IPS-18a (cell line): ENCODE results near the gene SLC2A9.

Source experiments
- H3K27ac ChIP-seq: one replicate; pipeline ENCODE4 v1.5.1; 2013; ENCODE audit warnings: low read length
- H3K27me3 ChIP-seq: one replicate; pipeline ENCODE4 v1.6.1; 2013; ENCODE audit warnings: mild to moderate bottlenecking, low read length; ENCODE audit not compliant: control insufficient read depth, insufficient read depth
- H3K36me3 ChIP-seq: one replicate; pipeline ENCODE4 v1.6.1; 2013; ENCODE audit warnings: low read depth, low read length; ENCODE audit not compliant: control insufficient read depth
- H3K4me1 ChIP-seq: one replicate; pipeline ENCODE4 v1.6.1; 2013; ENCODE audit warnings: low read depth, low read length; ENCODE audit not compliant: control insufficient read depth
- H3K4me3 ChIP-seq: one replicate; pipeline ENCODE4 v1.5.1; 2013; ENCODE audit warnings: low read length
- H3K9ac ChIP-seq: one replicate; pipeline ENCODE4 v1.6.1; 2013; ENCODE audit warnings: mild to moderate bottlenecking, low read length, moderate library complexity
- H3K9me3 ChIP-seq: one replicate; pipeline ENCODE4 v1.6.1; 2013; ENCODE audit warnings: low read depth, low read length; ENCODE audit not compliant: control insufficient read depth

Gene SLC2A9

DNA sequence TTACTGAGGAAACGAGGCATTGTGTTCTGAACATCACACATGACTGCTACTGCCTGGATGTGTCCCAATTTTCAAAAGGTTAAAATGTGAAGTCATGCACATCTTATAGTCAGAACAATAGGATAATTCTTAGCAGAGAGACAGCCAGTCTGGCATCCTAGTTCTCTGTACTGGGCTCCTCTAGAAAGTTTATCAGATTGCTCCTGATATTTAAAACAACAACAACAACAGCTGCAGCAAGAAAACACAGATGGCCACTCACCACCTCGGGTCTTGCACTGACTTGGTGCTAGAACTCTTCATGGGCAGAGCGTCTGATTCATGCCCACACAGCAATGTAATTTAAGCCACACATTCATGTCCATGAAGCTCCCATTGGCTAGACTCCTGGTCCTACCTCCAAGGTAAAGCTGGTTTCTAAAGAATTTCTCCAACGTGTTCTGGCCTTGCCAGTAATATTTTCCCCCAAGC lies 33.3 kb upstream of the SLC2A9 start:
- H3K4me1 ChIP-seq = peaks cover 13% of the 10 kb centered on the region
- H3K27ac ChIP-seq = no peak overlapping the region
- H3K9me3 ChIP-seq = no peaks in the 10 kb centered on the region
- no peak overlapping the region for H3K4me3 ChIP-seq
- no peak overlapping the region for H3K9ac ChIP-seq
- no peaks in the 10 kb centered on the region for H3K36me3 ChIP-seq
- no peaks in the 10 kb centered on the region for H3K27me3 ChIP-seq

DNA sequence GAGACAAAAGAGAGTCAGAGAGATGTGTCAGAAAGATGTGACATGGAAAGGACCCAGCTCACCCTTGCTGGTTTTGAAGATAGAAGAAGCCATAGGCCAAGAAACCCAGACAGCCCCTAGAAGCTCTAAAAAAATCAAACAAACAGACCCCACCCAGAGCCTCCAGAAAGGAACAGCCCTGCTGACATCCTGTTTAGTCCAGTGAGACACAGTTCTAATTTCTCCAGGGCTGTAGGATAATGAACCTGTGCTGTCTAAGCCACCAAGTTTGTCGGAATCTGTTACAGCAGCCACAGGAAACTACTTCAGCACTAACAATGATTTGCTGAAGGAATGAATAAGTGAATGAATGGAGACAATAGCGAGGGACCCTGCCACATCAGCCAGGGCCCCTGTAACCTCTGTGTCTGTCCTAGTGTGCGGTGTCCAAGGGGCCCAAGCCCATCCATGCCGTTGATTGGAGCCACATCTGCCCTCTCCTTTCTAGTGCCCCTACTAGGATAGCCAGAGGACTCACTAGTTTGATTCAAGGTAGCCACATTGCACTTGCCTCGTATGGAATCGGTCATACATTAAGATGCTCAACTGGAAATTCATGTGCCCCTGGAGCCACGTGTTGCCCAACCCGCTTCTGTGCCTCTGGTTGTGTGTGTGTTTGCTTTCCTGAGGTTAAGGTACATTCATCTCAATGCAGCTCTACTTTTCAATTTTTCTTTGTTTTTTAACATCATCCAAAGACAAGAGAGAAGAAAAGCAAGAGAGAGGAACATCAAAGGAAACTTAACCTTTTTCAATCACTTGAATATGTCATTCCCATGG lies 32.5 kb upstream of the SLC2A9 start:
- Histone ChIP-seq H3K4me1 (peaks cover 16% of the 10 kb centered on the region), H3K4me3 (no peak overlapping the region), H3K27me3 (no peaks in the 10 kb centered on the region), H3K27ac (no peak overlapping the region), H3K9ac (no peak overlapping the region), H3K9me3 (no peaks in the 10 kb centered on the region), H3K36me3 (no peaks in the 10 kb centered on the region)

DNA sequence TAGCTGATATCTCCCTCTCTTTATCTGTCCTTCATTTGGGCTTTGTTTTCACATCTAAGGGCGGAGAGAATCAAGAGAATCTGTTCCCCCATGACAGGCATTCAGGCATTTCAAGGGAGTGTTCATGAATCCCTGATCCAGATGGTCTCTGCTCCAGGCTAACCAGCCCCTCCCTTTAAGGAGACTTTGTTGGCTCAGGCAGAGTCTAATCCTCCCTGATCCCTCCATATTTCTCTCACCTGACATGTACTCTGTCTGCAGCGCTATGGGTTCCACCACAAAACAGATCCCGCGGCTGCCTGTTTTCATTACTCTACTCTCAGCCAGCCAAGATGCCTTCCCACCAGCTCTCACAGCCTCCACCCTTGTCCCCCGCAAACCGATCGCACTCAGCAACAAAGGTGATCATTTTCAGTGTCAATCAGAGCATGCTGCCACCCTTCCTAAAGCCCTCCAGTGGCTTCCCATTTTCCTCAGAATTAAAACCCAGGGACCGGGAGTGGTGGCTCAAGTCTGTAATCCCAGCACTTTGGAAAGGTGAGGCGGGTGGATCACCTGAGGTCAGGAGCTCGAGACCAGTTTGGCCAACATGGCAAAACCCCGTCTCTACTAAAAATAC lies 30.3 kb upstream of the SLC2A9 start:
- Histone ChIP-seq H3K27ac (no peak overlapping the region), H3K4me3 (no peak overlapping the region), H3K9ac (no peak overlapping the region), H3K4me1 (peaks cover 16% of the 10 kb centered on the region), H3K9me3 (no peaks in the 10 kb centered on the region), H3K27me3 (no peaks in the 10 kb centered on the region), H3K36me3 (no peaks in the 10 kb centered on the region)

DNA sequence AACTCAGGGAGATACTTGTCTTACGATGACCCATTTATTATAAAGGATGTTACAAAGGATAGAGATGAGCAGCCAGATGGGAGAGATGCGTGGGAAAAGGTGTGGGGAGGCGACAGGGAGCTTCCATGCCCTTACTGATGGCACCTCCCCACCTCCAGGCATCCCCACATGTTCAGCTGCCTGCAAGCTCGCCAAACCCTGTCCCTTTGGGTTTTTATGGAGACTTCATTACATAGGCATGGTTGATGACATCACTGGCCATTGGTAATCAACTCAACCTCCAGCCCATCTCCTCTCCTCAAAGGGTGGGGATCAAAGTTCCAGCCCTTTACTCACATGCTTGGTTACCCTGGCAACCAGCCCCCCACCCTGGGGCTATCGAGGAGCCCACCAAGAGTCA lies 29.4 kb upstream of the SLC2A9 start:
- Histone ChIP-seq H3K9me3 (no peaks in the 10 kb centered on the region), H3K4me3 (no peak overlapping the region), H3K36me3 (no peaks in the 10 kb centered on the region), H3K27me3 (no peaks in the 10 kb centered on the region), H3K27ac (no peak overlapping the region), H3K4me1 (peaks cover 16% of the 10 kb centered on the region), H3K9ac (no peak overlapping the region)

DNA sequence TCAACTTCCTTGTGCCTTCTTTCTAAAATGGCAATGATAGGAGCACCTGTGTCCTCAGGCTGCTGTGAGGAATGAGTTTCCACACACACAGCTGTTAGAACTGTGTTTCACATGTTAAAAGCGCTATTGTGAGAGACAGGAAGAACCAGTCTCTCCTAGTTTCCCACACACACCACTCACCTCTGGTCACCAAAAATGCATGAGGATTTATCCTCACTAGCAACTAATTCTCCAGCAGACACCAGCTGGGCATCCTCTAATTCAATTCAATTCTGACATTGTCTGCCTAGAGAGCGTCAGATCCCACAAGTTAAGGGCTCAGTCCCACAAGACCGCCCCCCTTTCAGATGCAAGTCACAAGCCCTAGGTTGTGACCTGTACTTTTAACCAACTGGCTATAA lies 29.0 kb upstream of the SLC2A9 start:
- H3K4me3 ChIP-seq = no peak overlapping the region
- no peaks in the 10 kb centered on the region for H3K9me3 ChIP-seq
- no peak overlapping the region for H3K9ac ChIP-seq
- no peaks in the 10 kb centered on the region for H3K36me3 ChIP-seq
- H3K27ac ChIP-seq = no peak overlapping the region
- peaks cover 16% of the 10 kb centered on the region for H3K4me1 ChIP-seq
- no peaks in the 10 kb centered on the region for H3K27me3 ChIP-seq

DNA sequence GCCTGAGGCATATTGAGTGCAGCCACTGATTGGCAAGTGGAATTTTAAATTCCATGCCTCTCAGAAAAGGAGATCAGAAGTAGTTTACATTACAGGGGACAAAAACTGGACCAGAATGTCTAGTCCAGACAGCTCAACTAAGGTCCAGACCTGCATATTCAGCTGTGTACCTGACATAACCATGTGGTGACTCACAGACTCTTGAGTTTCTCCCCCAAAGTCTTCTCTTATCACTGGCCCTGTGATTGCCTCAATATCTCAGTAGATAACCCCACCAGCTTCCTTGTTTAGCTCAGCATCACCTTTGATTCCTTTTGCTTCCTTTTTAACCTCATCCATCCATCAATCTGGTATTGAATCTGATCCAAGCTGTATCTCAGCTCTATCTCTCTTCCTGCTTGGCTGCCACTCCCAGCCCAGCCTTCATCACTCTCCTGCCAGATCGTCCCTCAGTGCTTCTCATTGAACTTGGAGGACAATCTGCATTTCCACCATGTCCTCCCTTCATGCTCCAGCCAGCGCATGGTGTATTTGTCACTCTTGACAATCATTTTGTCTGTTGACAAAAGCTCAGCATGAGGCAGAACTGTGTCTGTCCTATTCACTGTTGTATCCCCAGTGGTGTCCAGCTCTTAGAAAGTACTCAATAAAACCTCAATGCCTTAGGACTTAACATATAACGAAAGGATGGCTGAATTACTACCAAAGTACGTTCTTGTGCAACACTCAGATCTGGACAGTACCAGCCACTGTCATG lies 27.8 kb upstream of the SLC2A9 start:
- peaks cover 16% of the 10 kb centered on the region for H3K4me1 ChIP-seq
- H3K9me3 ChIP-seq = no peaks in the 10 kb centered on the region
- no peak overlapping the region for H3K27ac ChIP-seq
- H3K9ac ChIP-seq = no peak overlapping the region
- H3K4me3 ChIP-seq = no peak overlapping the region
- H3K27me3 ChIP-seq = no peaks in the 10 kb centered on the region
- H3K36me3 ChIP-seq = no peaks in the 10 kb centered on the region

DNA sequence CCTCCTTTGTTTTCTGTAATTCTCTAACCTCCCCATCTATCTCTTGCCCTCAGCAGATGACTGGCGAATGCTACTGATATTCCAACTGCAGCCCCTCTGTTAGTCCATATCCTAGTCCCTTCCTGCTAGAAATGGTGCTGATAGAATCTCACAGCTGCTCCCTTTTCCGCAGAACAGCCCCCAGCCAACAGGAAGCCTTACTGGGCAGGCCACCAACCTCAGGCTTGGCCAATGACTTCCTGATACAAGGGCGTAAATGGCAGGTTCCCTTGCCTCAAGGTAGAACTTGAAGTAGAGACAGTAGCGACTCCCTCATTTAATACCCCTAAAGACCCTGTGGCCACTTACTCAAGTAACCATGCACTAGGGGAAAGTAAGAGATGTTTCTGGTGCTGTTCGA lies 26.7 kb upstream of the SLC2A9 start:
- Histone ChIP-seq H3K9me3 (no peaks in the 10 kb centered on the region), H3K27ac (no peak overlapping the region), H3K27me3 (no peaks in the 10 kb centered on the region), H3K9ac (no peak overlapping the region), H3K36me3 (no peaks in the 10 kb centered on the region), H3K4me1 (peaks cover 16% of the 10 kb centered on the region), H3K4me3 (no peak overlapping the region)

DNA sequence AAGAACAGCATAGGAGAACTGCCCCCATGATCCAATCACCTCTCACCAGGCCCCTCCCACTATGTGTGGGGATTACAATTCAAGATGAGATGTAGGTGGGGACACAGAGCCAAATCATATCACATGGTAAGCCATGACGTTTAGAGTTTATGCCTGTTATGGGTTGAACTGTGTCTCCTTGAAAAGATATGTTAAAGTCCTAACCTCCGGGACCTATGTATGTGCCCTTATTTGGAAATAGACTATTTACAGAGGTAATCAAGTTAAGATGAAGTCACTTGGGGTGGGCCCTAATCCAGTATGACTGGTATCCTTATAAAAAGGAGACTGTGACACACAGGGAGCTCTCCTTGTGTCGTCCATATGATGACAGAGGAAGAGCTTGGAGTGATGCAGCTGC lies 25.2 kb upstream of the SLC2A9 start:
- no peaks in the 10 kb centered on the region for H3K36me3 ChIP-seq
- no peaks in the 10 kb centered on the region for H3K27me3 ChIP-seq
- no peaks in the 10 kb centered on the region for H3K9me3 ChIP-seq
- H3K4me1 ChIP-seq = peaks cover 16% of the 10 kb centered on the region
- no peak overlapping the region for H3K9ac ChIP-seq
- H3K27ac ChIP-seq = no peak overlapping the region
- no peak overlapping the region for H3K4me3 ChIP-seq

DNA sequence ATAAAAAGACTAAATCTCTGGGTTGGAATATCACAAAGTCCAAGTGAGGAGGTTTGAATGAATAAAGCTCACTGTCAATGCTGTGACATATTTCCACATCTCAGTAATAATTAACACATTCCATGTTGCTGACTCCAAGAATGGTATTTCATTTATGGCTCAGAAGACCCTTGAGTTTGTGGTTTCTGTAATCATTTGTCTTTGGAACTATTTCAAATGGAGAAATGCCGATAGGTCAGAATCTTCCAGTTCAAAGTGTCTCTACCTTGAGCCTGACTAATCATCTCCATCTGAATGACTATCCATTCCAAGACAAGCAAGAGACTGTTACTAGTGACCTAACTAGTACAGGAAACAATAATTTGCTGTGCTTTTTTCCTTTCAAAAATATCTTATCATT lies 24.2 kb upstream of the SLC2A9 start:
- H3K36me3 ChIP-seq = no peaks in the 10 kb centered on the region
- peaks cover 12% of the 10 kb centered on the region for H3K4me1 ChIP-seq
- no peak overlapping the region for H3K4me3 ChIP-seq
- H3K27me3 ChIP-seq = no peaks in the 10 kb centered on the region
- H3K27ac ChIP-seq = no peak overlapping the region
- no peak overlapping the region for H3K9ac ChIP-seq
- no peaks in the 10 kb centered on the region for H3K9me3 ChIP-seq

DNA sequence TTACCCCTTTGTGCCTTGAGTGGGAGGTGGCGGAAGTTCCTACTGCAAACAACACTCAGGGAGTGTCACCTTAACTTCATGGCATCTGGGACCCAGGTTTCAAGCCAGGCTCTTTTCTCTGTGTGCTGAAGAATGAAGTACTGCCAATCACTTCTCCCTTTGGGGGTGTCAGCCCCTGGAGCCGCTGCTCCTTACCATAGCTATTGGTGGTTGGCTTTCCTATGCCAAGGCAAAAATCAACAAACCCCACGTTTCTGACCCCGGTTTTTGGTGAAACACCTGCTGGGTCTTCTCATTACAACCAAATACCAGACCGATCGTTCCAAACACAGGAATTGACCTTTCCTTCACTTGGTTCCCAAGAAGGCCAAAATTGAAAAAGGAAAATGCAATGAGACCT lies 19.7 kb upstream of the SLC2A9 start:
- Histone ChIP-seq H3K9me3 (no peaks in the 10 kb centered on the region), H3K9ac (no peak overlapping the region), H3K27me3 (no peaks in the 10 kb centered on the region), H3K36me3 (no peaks in the 10 kb centered on the region), H3K27ac (no peak overlapping the region), H3K4me3 (no peak overlapping the region), H3K4me1 (no peaks in the 10 kb centered on the region)

DNA sequence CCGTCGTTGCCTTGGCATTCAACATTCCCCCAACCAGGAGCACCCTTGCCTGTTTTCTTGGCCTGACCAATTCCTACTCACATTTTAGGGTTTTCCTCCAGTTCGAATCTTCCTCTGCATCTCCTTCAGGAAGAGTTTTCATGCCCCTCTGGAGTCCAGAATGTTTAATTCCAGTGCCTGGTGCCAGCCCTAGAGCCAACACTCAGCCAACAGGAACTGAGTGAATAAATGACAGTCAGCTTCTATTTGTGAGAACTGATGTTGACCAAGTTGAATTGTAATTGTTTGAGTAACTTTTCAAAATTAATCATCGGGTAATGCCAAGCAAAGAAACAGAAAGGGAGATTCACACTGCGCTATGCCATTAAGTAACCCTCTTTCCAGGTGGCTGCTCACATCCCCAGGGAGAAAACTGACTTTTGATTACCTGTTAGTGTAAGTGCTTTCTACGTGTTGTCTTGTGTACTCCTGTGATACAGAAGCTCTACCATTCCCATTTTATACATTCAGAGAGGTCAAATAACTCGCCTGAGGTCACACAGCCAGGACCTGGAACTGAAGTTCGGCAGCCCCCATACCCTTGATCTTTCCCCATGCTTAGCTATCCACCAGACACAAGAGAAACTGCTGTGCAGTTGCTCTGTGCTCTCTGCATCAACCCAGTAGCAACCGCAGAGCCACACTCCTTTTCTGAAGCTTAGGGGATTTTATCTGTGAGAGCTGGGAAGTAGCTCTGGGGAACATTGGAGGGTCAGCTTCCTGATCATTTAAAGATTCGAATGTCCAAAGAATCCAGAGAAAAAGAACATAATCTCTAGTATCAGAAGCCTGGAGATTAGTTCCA lies 19.0 kb upstream of the SLC2A9 start:
- no peaks in the 10 kb centered on the region for H3K27me3 ChIP-seq
- H3K9ac ChIP-seq = no peak overlapping the region
- no peaks in the 10 kb centered on the region for H3K36me3 ChIP-seq
- H3K4me3 ChIP-seq = no peak overlapping the region
- no peaks in the 10 kb centered on the region for H3K4me1 ChIP-seq
- no peak overlapping the region for H3K27ac ChIP-seq
- no peaks in the 10 kb centered on the region for H3K9me3 ChIP-seq
